ENCODE measurements around the gene CAMK1D. TPM values are rescaled to one million over a fixed set of nuclear protein-coding genes. Genes with fewer than 3 reads are reported as not detected.

The CAMK1D gene
- total RNA-seq, 4 donors from 2014 or later, result 0.55 to 2.2 (median 1.5) TPM

DNA sequence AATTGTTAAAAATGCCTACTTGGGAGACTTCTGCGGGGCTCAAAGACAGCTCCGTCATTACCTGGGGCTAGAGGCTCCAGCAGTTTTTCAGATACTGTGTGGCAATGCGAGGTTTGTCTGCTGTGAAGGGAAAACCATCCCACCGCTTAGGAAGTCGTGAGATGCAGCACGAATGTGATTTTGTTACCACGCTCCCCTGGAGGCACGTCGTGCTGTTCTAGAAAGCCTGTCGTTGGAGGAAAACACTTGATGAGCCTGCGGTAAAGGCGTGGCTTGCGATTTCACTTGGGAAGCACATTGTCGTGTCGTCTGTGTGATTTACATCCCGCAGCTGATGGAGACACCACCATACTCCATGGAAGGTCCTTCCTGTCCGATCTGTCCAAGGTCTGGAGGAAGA, 39.3 kb downstream of the CAMK1D start:
- Histone ChIP-seq H3K36me3 (no peaks in the 10 kb centered on the region), H3K27me3 (no peaks in the 10 kb centered on the region), H3K9me3 (no peaks in the 10 kb centered on the region), H3K27ac (no peak overlapping the region), H3K4me3 (no peak overlapping the region), H3K4me1 (no peaks in the 10 kb centered on the region)
- DNase-seq (no peak), ATAC-seq (no peak)
- intact Hi-C loops (cut with DNase I; ENCODE audit: low total_unique reads) (no loop called here), in situ Hi-C loops (cut with MboI; ENCODE audit: low sequenced_read_pairs in 4 of 4) (no loop called here)
- TF ChIP-seq POLR2A (IDR thresholded peaks at IDR 0.05), result no peak
- TF ChIP-seq CTCF (IDR thresholded peaks at IDR 0.05 in 4 of 5, conservative IDR thresholded peaks at IDR 0.05 in 1 of 5), result no peak

DNA sequence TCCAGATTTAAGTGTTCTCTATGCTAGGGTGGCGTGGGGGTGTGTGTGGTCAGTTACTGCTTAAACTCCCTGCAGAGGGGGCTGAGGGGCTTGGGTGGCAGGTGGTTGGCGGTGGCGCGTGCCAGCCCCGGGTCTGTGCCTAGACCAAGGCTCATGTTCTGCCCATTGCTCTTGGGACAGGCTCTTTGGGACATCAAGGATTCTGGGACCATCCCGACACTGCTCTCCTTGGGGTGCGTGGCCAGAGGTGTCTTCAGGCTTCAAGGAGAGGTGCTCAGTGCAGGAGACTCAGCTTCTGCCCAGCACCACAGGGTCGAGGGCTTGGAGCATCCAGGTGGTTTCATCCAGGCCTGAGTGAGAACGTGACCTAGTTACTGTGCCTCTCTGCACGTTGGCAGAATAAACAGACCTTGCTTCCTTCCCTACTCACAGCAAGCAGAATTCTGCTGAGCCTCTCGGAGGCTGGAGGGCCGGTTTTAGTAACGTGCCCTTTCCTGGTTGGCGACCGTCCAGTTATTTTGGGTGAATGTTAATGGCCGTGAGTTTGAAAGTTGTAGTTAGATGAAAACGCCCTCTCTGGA, 39.9 kb downstream of the CAMK1D start:
- DNase-seq (no peak), ATAC-seq (no peak)
- H3K27ac ChIP-seq, result no peak overlapping the region

DNA sequence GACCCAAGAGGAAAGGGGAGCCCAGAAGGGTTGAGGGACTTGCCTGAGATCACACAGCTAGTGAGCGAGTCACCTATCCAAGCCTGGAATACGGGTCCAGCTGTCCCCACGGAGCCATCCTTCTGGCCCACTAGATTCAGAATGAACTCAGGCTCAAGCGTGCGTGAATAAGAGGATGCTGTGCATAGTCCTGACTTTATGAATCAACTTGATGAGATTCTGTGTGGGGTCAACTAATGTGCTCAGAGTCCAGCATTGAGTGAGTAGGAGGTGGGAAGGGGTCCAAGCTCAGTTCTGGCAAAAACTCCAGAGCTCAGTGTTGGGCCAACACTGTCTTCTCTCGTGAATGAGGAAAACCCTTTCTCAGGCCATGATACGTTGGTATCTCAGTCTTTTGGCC, 41.4 kb downstream of the CAMK1D start:
- no peak overlapping the region for H3K4me3 ChIP-seq
- DNase-seq (no peak), ATAC-seq (no peak)
- TF ChIP-seq POLR2A (IDR thresholded peaks at IDR 0.05) (no peak), CTCF (IDR thresholded peaks at IDR 0.05 in 4 of 5, conservative IDR thresholded peaks at IDR 0.05 in 1 of 5) (no peak)
- in situ Hi-C loops (cut with MboI; ENCODE audit: low sequenced_read_pairs in 4 of 4), result no loop called here
- H3K27me3 ChIP-seq, result no peaks in the 10 kb centered on the region
- H3K27ac ChIP-seq, result no peak overlapping the region
- no peaks in the 10 kb centered on the region for H3K9me3 ChIP-seq
- no peaks in the 10 kb centered on the region for H3K4me1 ChIP-seq
- H3K36me3 ChIP-seq, result no peaks in the 10 kb centered on the region
- intact Hi-C loops (cut with DNase I; ENCODE audit: low total_unique reads), result no loop called here

More for the DNA sequence above, 39.9 kb downstream of the CAMK1D start:
- intact Hi-C loops (cut with DNase I; ENCODE audit: low total_unique reads), result no loop called here
- Histone ChIP-seq H3K4me3 (no peak overlapping the region), H3K9me3 (no peaks in the 10 kb centered on the region), H3K4me1 (no peaks in the 10 kb centered on the region), H3K27me3 (no peaks in the 10 kb centered on the region), H3K36me3 (no peaks in the 10 kb centered on the region)
- in situ Hi-C loops (cut with MboI; ENCODE audit: low sequenced_read_pairs in 4 of 4), result no loop called here
- TF ChIP-seq POLR2A (IDR thresholded peaks at IDR 0.05), result no peak
- no peak for TF ChIP-seq CTCF (IDR thresholded peaks at IDR 0.05 in 4 of 5, conservative IDR thresholded peaks at IDR 0.05 in 1 of 5)

DNA sequence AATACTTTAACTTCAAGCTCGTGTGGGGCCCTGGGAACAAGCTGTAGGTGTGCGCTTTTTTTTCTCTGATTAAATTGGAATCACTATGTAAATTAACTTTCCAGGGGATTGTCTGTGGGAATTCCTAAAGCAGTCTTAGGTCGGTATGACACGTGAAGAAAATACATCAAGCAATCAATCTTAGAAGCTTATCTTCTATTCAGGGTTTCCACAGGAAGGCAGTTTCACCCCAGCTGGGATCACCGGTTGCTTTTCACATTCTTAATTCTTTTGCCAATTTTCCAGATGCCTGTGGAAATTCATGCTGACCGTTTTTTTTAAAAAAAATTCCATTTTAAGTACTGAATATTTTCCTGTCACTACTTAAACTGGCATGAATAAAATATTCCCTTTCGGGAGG, 41.9 kb downstream of the CAMK1D start:
- in situ Hi-C loops (cut with MboI; ENCODE audit: low sequenced_read_pairs in 4 of 4), result no loop called here
- H3K4me3 ChIP-seq, result no peak overlapping the region
- H3K36me3 ChIP-seq, result no peaks in the 10 kb centered on the region
- H3K27ac ChIP-seq, result no peak overlapping the region
- TF ChIP-seq POLR2A (IDR thresholded peaks at IDR 0.05) (no peak), CTCF (IDR thresholded peaks at IDR 0.05 in 4 of 5, conservative IDR thresholded peaks at IDR 0.05 in 1 of 5) (no peak)
- intact Hi-C loops (cut with DNase I; ENCODE audit: low total_unique reads), result no loop called here
- DNase-seq, result no peak
- H3K9me3 ChIP-seq, result no peaks in the 10 kb centered on the region
- H3K4me1 ChIP-seq, result no peaks in the 10 kb centered on the region
- H3K27me3 ChIP-seq, result no peaks in the 10 kb centered on the region
- no peak for ATAC-seq

- TF ChIP-seq POLR2A (IDR thresholded peaks at IDR 0.05) (no peak), CTCF (IDR thresholded peaks at IDR 0.05 in 4 of 5, conservative IDR thresholded peaks at IDR 0.05 in 1 of 5) (no peak)
- Histone ChIP-seq H3K27me3 (no peaks in the 10 kb centered on the region), H3K27ac (no peak overlapping the region), H3K4me1 (no peaks in the 10 kb centered on the region), H3K9me3 (no peaks in the 10 kb centered on the region), H3K36me3 (no peaks in the 10 kb centered on the region), H3K4me3 (no peak overlapping the region)
- DNase-seq (no peak), ATAC-seq (no peak)
- intact Hi-C loops (cut with DNase I; ENCODE audit: low total_unique reads) (no loop called here), in situ Hi-C loops (cut with MboI; ENCODE audit: low sequenced_read_pairs in 4 of 4) (no loop called here)
Measured at GRCh38 chr10:12393831-12394230, 44.5 kb downstream of the CAMK1D start.

All from gastrocnemius medialis (tissue), 4 donors.